H1 (cell line): ENCODE measurements around the gene CYB5B. TPM values are rescaled to one million over a fixed set of nuclear protein-coding genes. Genes with fewer than 3 reads are reported as not detected.

Source experiments
- CTCF ChIA-PET: fragments of 300-600 bp; sonication (Branson Sonifier 250); formaldehyde crosslinking; loops from one replicate; lab custom pipeline; 2021; ENCODE audit not compliant: partially characterized antibody; lab: Charles Lee
- POLR2A ChIA-PET: fragments of 300-600 bp; sonication (Branson Sonifier 250); formaldehyde crosslinking; loops from one replicate; lab custom pipeline; 2021; ENCODE audit warnings: inconsistent platforms; ENCODE audit not compliant: partially characterized antibody; lab: Charles Lee
- DNase-seq, 2 experiments: peaks; one replicate each; pipeline versions ENCODE4 v3.0.0 to v3.0.0-alpha.2; 2010 to 2022; ENCODE audit warnings: low spot score in 2 of 2, low read depth in 1 of 2, mixed read lengths in 1 of 2
- FAIRE-seq: peaks from 2 replicates; lab custom pipeline; 2011; peaks lifted over from hg19 to GRCh38; lab: Jason Lieb, UNC
- H2AFZ ChIP-seq: 2 replicates; pipeline ENCODE4 v1.8.1; 2012; ENCODE audit warnings: low read length, inconsistent platforms
- H2AK5ac ChIP-seq: 2 replicates; pipeline ENCODE4 v1.6.1; 2013; ENCODE audit warnings: low read depth, low read length
- H2BK120ac ChIP-seq: replicated peaks from 2 replicates; pipeline ENCODE3; 2013; ENCODE audit warnings: low read depth, low read length, inconsistent platforms
- H2BK12ac ChIP-seq: 2 replicates; pipeline ENCODE4 v1.6.1; 2013; ENCODE audit warnings: low read depth, low read length
- H2BK15ac ChIP-seq: 2 replicates; pipeline ENCODE4 v1.6.1; 2013; ENCODE audit warnings: low read length
- H2BK20ac ChIP-seq: 2 replicates; pipeline ENCODE4 v1.6.1; 2013; ENCODE audit warnings: low read length
- H2BK5ac ChIP-seq: 2 replicates; pipeline ENCODE4 v1.6.1; 2013; ENCODE audit warnings: low read depth, low read length
- H3K14ac ChIP-seq: 2 replicates; pipeline ENCODE4 v1.6.1; 2013; ENCODE audit warnings: inconsistent platforms; ENCODE audit not compliant: insufficient read length
- H3K18ac ChIP-seq: 2 replicates; pipeline ENCODE4 v1.6.1; 2013; ENCODE audit warnings: low read length; ENCODE audit errors: extremely low read depth
- H3K23ac ChIP-seq: 2 replicates; pipeline ENCODE4 v1.6.1; 2013; ENCODE audit warnings: inconsistent platforms; ENCODE audit not compliant: insufficient read length
- H3K23me2 ChIP-seq: 2 replicates; pipeline ENCODE4 v1.6.1; 2013; ENCODE audit warnings: low read depth, low read length
- H3K27ac ChIP-seq: 2 replicates; pipeline ENCODE4 v1.6.1; 2011; ENCODE audit warnings: low read depth, low read length, inconsistent platforms
- H3K27me3 ChIP-seq, 4 experiments: replicated peaks in 1 of 4; 1 replicate in 1 of 4; 2 replicates in 3 of 4; pipeline versions ENCODE4 v1.6.1 to v1.8.1; 2011 to 2013; ENCODE audit warnings: low read length in 3 of 4, mild to moderate bottlenecking in 3 of 4, inconsistent platforms in 2 of 4, mixed read lengths in 2 of 4, moderate library complexity in 1 of 4; ENCODE audit not compliant: control insufficient read depth in 3 of 4, insufficient read depth in 3 of 4; ENCODE audit errors: extremely low read depth in 1 of 4
- H3K36me3 ChIP-seq, 4 experiments: 2 replicates each; pipeline versions ENCODE4 v1.6.1 to v1.8.1; 2011 to 2013; ENCODE audit warnings: mild to moderate bottlenecking in 4 of 4, low read length in 3 of 4, moderate library complexity in 2 of 4, control low read depth in 1 of 4, inconsistent platforms in 1 of 4; ENCODE audit not compliant: insufficient read depth in 4 of 4, control insufficient read depth in 2 of 4
- H3K4ac ChIP-seq: replicated peaks from 2 replicates; pipeline ENCODE3; 2013; ENCODE audit warnings: low read length, low read depth, mixed read lengths, inconsistent platforms; ENCODE audit not compliant: insufficient read length
- H3K4me1 ChIP-seq, 4 experiments: replicated peaks in 1 of 4; 1 replicate in 1 of 4; 2 replicates in 3 of 4; pipeline versions ENCODE4 v1.6.1 to v1.8.1; 2011 to 2013; ENCODE audit warnings: low read length in 3 of 4, inconsistent platforms in 2 of 4, mixed read lengths in 1 of 4; ENCODE audit not compliant: insufficient read depth in 4 of 4, control insufficient read depth in 3 of 4
- H3K4me2 ChIP-seq, 2 experiments: 2 replicates each; pipeline versions ENCODE4 v1.6.1 to v1.8.1; 2011 to 2013; ENCODE audit warnings: low read depth in 2 of 2, low read length in 2 of 2, control low read depth in 1 of 2, inconsistent platforms in 1 of 2, mild to moderate bottlenecking in 1 of 2; ENCODE audit not compliant: insufficient read depth in 1 of 2
- H3K4me3 ChIP-seq, 4 experiments: fragments of 200-600, 300-600 bp in 1 of 4; sonication (generic), shearing (Covaris generic), sonication (Bioruptor Twin) in 1 of 4; 2 replicates each; pipeline versions ENCODE4 v1.5.1 to v1.8.1; 2011 to 2016; ENCODE audit warnings: low read length in 4 of 4, low read depth in 3 of 4, control low read depth in 2 of 4, inconsistent platforms in 2 of 4, mild to moderate bottlenecking in 2 of 4, mixed read lengths in 1 of 4, moderate library complexity in 1 of 4; ENCODE audit not compliant: insufficient read depth in 2 of 4; ENCODE audit errors: extremely low read depth in 1 of 4
- H3K56ac ChIP-seq: replicated peaks from 2 replicates; pipeline ENCODE3; 2013; ENCODE audit warnings: low read depth, mild to moderate bottlenecking, mixed read lengths, low read length, inconsistent platforms; ENCODE audit not compliant: insufficient read length
- H3K79me1 ChIP-seq: 2 replicates; pipeline ENCODE4 v1.6.1; 2013; ENCODE audit warnings: low read depth, low read length, control low read depth
- H3K79me2 ChIP-seq, 2 experiments: 2 replicates each; pipeline versions ENCODE4 v1.6.1 to v1.8.1; 2012 to 2013; ENCODE audit warnings: low read length in 2 of 2, mild to moderate bottlenecking in 2 of 2, inconsistent platforms in 1 of 2; ENCODE audit not compliant: insufficient read depth in 2 of 2, control insufficient read depth in 1 of 2
- H3K9ac ChIP-seq, 4 experiments: replicated peaks in 1 of 4; 1 replicate in 1 of 4; 2 replicates in 3 of 4; pipeline versions ENCODE4 v1.6.1 to v1.8.1; 2011 to 2013; ENCODE audit warnings: low read depth in 3 of 4, low read length in 3 of 4, control low read depth in 2 of 4, mild to moderate bottlenecking in 2 of 4, moderate library complexity in 2 of 4, inconsistent platforms in 1 of 4; ENCODE audit errors: extremely low read depth in 1 of 4
- H3K9me3 ChIP-seq, 2 experiments: 2 replicates each; pipeline versions ENCODE4 v1.6.1 to v1.8.1; 2012 to 2013; ENCODE audit warnings: mild to moderate bottlenecking in 2 of 2, moderate library complexity in 2 of 2, control low read depth in 1 of 2, inconsistent platforms in 1 of 2, low read depth in 1 of 2, low read length in 1 of 2, mixed read lengths in 1 of 2; ENCODE audit not compliant: insufficient read depth in 2 of 2
- H4K20me1 ChIP-seq, 2 experiments: replicated peaks in 1 of 2; 2 replicates each; pipeline versions ENCODE3 to v1.8.1; 2011 to 2013; ENCODE audit warnings: inconsistent platforms in 2 of 2, low read length in 2 of 2, mild to moderate bottlenecking in 1 of 2; ENCODE audit not compliant: insufficient read depth in 2 of 2, control insufficient read depth in 1 of 2
- H4K5ac ChIP-seq: 2 replicates; pipeline ENCODE4 v1.6.1; 2013; ENCODE audit warnings: low read length, low read depth, mixed read lengths, inconsistent platforms; ENCODE audit not compliant: insufficient read length
- H4K8ac ChIP-seq: 2 replicates; pipeline ENCODE4 v1.8.0; 2013; ENCODE audit warnings: mild to moderate bottlenecking, moderate library complexity, low read length, inconsistent platforms; ENCODE audit not compliant: insufficient read depth; ENCODE audit errors: extremely low read depth
- H4K91ac ChIP-seq: replicated peaks from 2 replicates; pipeline ENCODE3; 2013; ENCODE audit warnings: low read length, mixed read lengths, inconsistent platforms; ENCODE audit not compliant: insufficient read length
- ATF3 ChIP-seq: IDR thresholded peaks from 2 replicates; pipeline ENCODE4 v1.6.1; 2011; ENCODE audit warnings: low read depth, mild to moderate bottlenecking, low read length; ENCODE audit not compliant: insufficient read depth
- BACH1 ChIP-seq: IDR thresholded peaks from 2 replicates; pipeline ENCODE4 v1.6.1; 2012; ENCODE audit warnings: low read length, improper control_type of control experiment
- CBX8 ChIP-seq: fragments of 300-800, 300-1000 bp; sonication (generic); IDR thresholded peaks from 2 replicates; pipeline ENCODE4 v1.7.1; 2016; ENCODE audit warnings: low read depth, low read length, borderline replicate concordance
- CHD2 ChIP-seq: IDR thresholded peaks from 2 replicates; pipeline ENCODE4 v1.6.1; 2012; ENCODE audit warnings: low read length, improper control_type of control experiment
- EP300 ChIP-seq, 2 experiments: IDR thresholded peaks; 1 replicate in 1 of 2; 2 replicates in 1 of 2; pipeline ENCODE4 v1.6.1; 2011 to 2012; ENCODE audit warnings: low read depth in 2 of 2, low read length in 2 of 2, mild to moderate bottlenecking in 2 of 2, borderline replicate concordance in 1 of 2, inconsistent platforms in 1 of 2, moderate library complexity in 1 of 2
- JUND ChIP-seq: IDR thresholded peaks from 2 replicates; pipeline ENCODE4 v1.6.1; 2011; ENCODE audit warnings: mild to moderate bottlenecking, improper control_type of control experiment, low read length
- MAFK ChIP-seq: IDR thresholded peaks from 2 replicates; pipeline ENCODE4 v1.6.1; 2012; ENCODE audit warnings: low read depth, mild to moderate bottlenecking, improper control_type of control experiment, low read length
- PHF8 ChIP-seq: fragments of 200-600 bp; sonication (generic); conservative IDR thresholded peaks from 2 replicates; pipeline ENCODE4 v1.7.1; 2012; ENCODE audit warnings: low read depth, mild to moderate bottlenecking, inconsistent platforms, low read length, moderate library complexity
- SAP30 ChIP-seq: fragments of 300-600 bp; sonication (generic); IDR thresholded peaks from 2 replicates; pipeline ENCODE4 v1.7.1; 2012; ENCODE audit warnings: low read length, moderate library complexity, mild to moderate bottlenecking, inconsistent platforms; ENCODE audit not compliant: insufficient read depth, insufficient replicate concordance
- TCF12 ChIP-seq: IDR thresholded peaks from 2 replicates; pipeline ENCODE4 v1.6.1; 2011; ENCODE audit warnings: low read depth, mild to moderate bottlenecking, low read length
- WGBS, 2 experiments: shearing (Covaris generic) in 1 of 2; methylation state at CpG; one replicate each; pipeline versions ENCODE4 v1.1.6 to v1.1.7; 2013 to 2015; ENCODE audit warnings: low lambda C conversion rate in 2 of 2, mixed read lengths in 2 of 2, inconsistent platforms in 1 of 2, low coverage in 1 of 2, missing lambda C conversion rate in 1 of 2; ENCODE audit not compliant: insufficient replicate concordance in 2 of 2, insufficient coverage in 1 of 2, insufficient read length in 1 of 2; ENCODE audit errors: extremely low coverage in 1 of 2, missing lambda C conversion rate in 1 of 2; 5-methylcytosine and 5-hydroxymethylcytosine counted together
- polyA plus RNA-seq, 7 experiments: library from polyadenylated mRNA; depleted of rRNA in 3 of 7; stranded (reverse) in 5 of 7; unstranded in 2 of 7; fragments of >200 nt in 5 of 7; fragments of 200-250 nt in 2 of 7; gene quantifications; 1 replicate in 5 of 7; 2 replicates in 1 of 7; 4 replicates in 1 of 7; pipeline versions ENCODE4 v1.2.1 to v1.2.3, GENCODE V29; 2011 to 2013; ENCODE audit warnings: missing spikeins in 2 of 7, mixed read lengths in 2 of 7
- total RNA-seq: library from RNA; stranded (reverse); fragmentation: NEBNext Ultra II Directional; extraction: Animal tissue kit (Norgen Biotek cat#: 25700); gene quantifications from 2 replicates; pipeline ENCODE4 v1.2.1, GENCODE V29; 2021
- TF ChIP-seq, protein P1 (sequence below): IDR thresholded peaks from 2 replicates; pipeline ENCODE4 v1.6.1; 2012; ENCODE audit warnings: low read length, inconsistent platforms

CYB5B gene
- total and polyA plus RNA-seq, 2 of the 8 experiments (the other 6 are each of a cell fraction or from before 2014, with no cell fraction given): 108 to 127 TPM

DNA sequence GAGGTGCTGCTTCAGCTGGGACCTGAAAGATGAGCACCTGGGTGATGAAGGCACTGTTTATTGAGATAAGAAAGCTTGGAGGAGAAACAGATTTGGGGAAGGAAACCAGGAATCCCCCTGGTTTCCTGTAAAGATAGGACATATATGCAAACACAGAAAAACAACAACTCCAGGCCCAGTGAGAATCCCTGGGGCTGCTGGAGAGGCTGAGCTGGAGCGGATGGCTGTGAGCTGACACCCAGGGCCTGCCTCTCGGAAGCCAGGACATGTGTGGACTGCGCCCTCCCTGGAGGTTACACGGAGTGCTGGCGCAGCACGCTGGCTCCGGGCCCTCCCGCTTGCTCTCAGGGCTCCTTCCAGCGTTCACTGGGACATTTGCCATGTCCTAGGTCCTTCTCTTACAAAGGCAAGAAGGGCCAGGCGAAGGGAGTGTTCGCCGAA lies 57.5 kb downstream of the CYB5B start:
- no peak overlapping the region for H3K18ac ChIP-seq
- H3K4ac ChIP-seq: no peak overlapping the region
- no peak overlapping the region for H4K5ac ChIP-seq
- no peak overlapping the region for H3K4me2 ChIP-seq
- H3K79me2 ChIP-seq: no peaks in the 10 kb centered on the region
- no peak overlapping the region for H2BK15ac ChIP-seq
- H2BK5ac ChIP-seq: no peak overlapping the region; the same call in 1 of the 2 replicates
- no peak overlapping the region for H2AK5ac ChIP-seq
- no peak overlapping the region for H3K14ac ChIP-seq
- H3K23me2 ChIP-seq: no peaks in the 10 kb centered on the region
- no peaks in the 10 kb centered on the region for H3K79me1 ChIP-seq
- no peak overlapping the region for H3K9ac ChIP-seq
- H2BK20ac ChIP-seq: no peak overlapping the region
- H4K20me1 ChIP-seq: peaks cover 0 to 1% of the 10 kb centered on the region in 2 experiments
- H3K36me3 ChIP-seq: no peaks in the 10 kb centered on the region
- FAIRE-seq: no peak
- no peak overlapping the region for H2AFZ ChIP-seq
- POLR2A ChIA-PET: interaction anchor here (0.6 kb wide), 1 partner anchor 131 kb away, joined by 3 read pairs; no protein-coding TSS in a partner anchor
- H3K27ac ChIP-seq: no peak overlapping the region
- no peaks in the 10 kb centered on the region for H3K27me3 ChIP-seq
- H3K23ac ChIP-seq: no peak overlapping the region
- H3K9me3 ChIP-seq: no peaks in the 10 kb centered on the region
- DNase-seq: no peak
- no peak overlapping the region for H2BK120ac ChIP-seq
- CTCF ChIA-PET: interaction anchor here (0.6 to 1.5 kb wide), 5 partner anchors 13 to 99 kb away, joined by 3 to 6 read pairs (median 4); no protein-coding TSS in a partner anchor
- H4K8ac ChIP-seq: no peak overlapping the region
- H4K91ac ChIP-seq: no peak overlapping the region
- no peak overlapping the region for H2BK12ac ChIP-seq
- WGBS, 2 experiments: 94% methylated on average over 12 of the region's 12 CpGs; no CpG with 5 or more reads in 1 of the 2 experiments
- H3K4me1 ChIP-seq: no peaks in the 10 kb centered on the region
- no peak overlapping the region for H3K56ac ChIP-seq
- H3K4me3 ChIP-seq: no peak overlapping the region
- TF ChIP-seq BACH1 (no peak), EP300 (IDR thresholded peaks at IDR 0.05; ENCODE audit: borderline replicate concordance in 1 of 2, low read depth in 2 of 2, low read length in 2 of 2) (no peak), CBX8 (no peak), CHD2 (no peak), JUND (no peak), SAP30 (no peak), MAFK (no peak), TCF12 (no peak), ATF3 (no peak), PHF8 (no peak)
- TF ChIP-seq, protein P1, sequence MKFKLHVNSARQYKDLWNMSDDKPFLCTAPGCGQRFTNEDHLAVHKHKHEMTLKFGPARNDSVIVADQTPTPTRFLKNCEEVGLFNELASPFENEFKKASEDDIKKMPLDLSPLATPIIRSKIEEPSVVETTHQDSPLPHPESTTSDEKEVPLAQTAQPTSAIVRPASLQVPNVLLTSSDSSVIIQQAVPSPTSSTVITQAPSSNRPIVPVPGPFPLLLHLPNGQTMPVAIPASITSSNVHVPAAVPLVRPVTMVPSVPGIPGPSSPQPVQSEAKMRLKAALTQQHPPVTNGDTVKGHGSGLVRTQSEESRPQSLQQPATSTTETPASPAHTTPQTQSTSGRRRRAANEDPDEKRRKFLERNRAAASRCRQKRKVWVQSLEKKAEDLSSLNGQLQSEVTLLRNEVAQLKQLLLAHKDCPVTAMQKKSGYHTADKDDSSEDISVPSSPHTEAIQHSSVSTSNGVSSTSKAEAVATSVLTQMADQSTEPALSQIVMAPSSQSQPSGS: no peak
